Hippocampal formation (tissue), 2 donors: ENCODE data around the gene ARL14EP.

Experiments
- DNase-seq, 2 donors: peaks; one replicate each; lab custom pipeline; 2025; lab: John Stamatoyannopoulos, UW

ARL14EP gene

GRCh38 chr11:30322826-30323710 is at the start of gene ARL14EP:
TSS of gene ARL14EP (plus strand) at chr11:30323104. CDS start at chr11:30330949, 7,845 bp downstream.
- peak; percentile 89 to 96 for DNase-seq

GRCh38 chr11:30277176-30277575 is 45.7 kb upstream of the ARL14EP start:
- no peak for DNase-seq

GRCh38 chr11:30279796-30280195 is 43.1 kb upstream of the ARL14EP start:
- DNase-seq, result no peak

GRCh38 chr11:30281476-30282288 is 41.2 kb upstream of the ARL14EP start:
- no peak for DNase-seq

- DNase-seq, result no peak
Observed at GRCh38 chr11:30282289-30282631, 40.6 kb upstream of the ARL14EP start.

- no peak for DNase-seq
Observed at GRCh38 chr11:30284836-30285235, 38.1 kb upstream of the ARL14EP start.

GRCh38 chr11:30285416-30286121 is 37.3 kb upstream of the ARL14EP start:
- DNase-seq, result no peak

- no peak for DNase-seq
Observed at GRCh38 chr11:30291331-30291730, 31.6 kb upstream of the ARL14EP start.

GRCh38 chr11:30292545-30292944 is 30.4 kb upstream of the ARL14EP start:
- DNase-seq, result no peak

- no peak for DNase-seq
Observed at GRCh38 chr11:30295178-30295885, 27.6 kb upstream of the ARL14EP start.

GRCh38 chr11:30304620-30305019 is 18.3 kb upstream of the ARL14EP start:
- DNase-seq, result no peak

GRCh38 chr11:30310623-30311022 is 12.3 kb upstream of the ARL14EP start:
- no peak for DNase-seq

GRCh38 chr11:30311189-30311588 is 11.7 kb upstream of the ARL14EP start:
- no peak for DNase-seq

GRCh38 chr11:30312243-30312642 is 10.7 kb upstream of the ARL14EP start:
- DNase-seq, result no peak

GRCh38 chr11:30313580-30313979 is 9.3 kb upstream of the ARL14EP start:
- DNase-seq, result no peak

- DNase-seq, result no peak
Observed at GRCh38 chr11:30314625-30315024, 8.3 kb upstream of the ARL14EP start.

GRCh38 chr11:30316237-30316636 is 6.7 kb upstream of the ARL14EP start:
- DNase-seq, result no peak

- DNase-seq, result no peak
Observed at GRCh38 chr11:30317030-30317429, 5.9 kb upstream of the ARL14EP start.

GRCh38 chr11:30321321-30321720 is 1.6 kb upstream of the ARL14EP start:
- DNase-seq, result no peak

GRCh38 chr11:30322191-30322590 is 713 bp upstream of the ARL14EP start:
- no peak for DNase-seq

- DNase-seq, result no peak
Observed at GRCh38 chr11:30326114-30326778, 3.3 kb downstream of the ARL14EP start.
